Fibroblast of skin of abdomen (primary cell): Measurements from ENCODE around the gene TGFBRAP1. TPM values are rescaled to one million over a fixed set of nuclear protein-coding genes. Genes with fewer than 3 reads are reported as not detected.

Experiments used
- DNase-seq: peaks from one replicate; pipeline ENCODE4 v3.0.0-alpha.2; 2013
- polyA plus RNA-seq, 2 experiments: library from polyadenylated mRNA; unstranded; fragments of 120-200 nt; gene quantifications; one replicate each; pipeline ENCODE4 v1.2.1, GENCODE V29; 2013; ENCODE audit not compliant: insufficient read length in 2 of 2

Gene TGFBRAP1, protein sequence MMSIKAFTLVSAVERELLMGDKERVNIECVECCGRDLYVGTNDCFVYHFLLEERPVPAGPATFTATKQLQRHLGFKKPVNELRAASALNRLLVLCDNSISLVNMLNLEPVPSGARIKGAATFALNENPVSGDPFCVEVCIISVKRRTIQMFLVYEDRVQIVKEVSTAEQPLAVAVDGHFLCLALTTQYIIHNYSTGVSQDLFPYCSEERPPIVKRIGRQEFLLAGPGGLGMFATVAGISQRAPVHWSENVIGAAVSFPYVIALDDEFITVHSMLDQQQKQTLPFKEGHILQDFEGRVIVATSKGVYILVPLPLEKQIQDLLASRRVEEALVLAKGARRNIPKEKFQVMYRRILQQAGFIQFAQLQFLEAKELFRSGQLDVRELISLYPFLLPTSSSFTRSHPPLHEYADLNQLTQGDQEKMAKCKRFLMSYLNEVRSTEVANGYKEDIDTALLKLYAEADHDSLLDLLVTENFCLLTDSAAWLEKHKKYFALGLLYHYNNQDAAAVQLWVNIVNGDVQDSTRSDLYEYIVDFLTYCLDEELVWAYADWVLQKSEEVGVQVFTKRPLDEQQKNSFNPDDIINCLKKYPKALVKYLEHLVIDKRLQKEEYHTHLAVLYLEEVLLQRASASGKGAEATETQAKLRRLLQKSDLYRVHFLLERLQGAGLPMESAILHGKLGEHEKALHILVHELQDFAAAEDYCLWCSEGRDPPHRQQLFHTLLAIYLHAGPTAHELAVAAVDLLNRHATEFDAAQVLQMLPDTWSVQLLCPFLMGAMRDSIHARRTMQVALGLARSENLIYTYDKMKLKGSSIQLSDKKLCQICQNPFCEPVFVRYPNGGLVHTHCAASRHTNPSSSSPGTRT
- 13.4 TPM for polyA plus RNA-seq (2013, experiment 1 of 2; ENCODE audit: insufficient read length)
- 14.5 TPM for polyA plus RNA-seq (2013, experiment 2 of 2; ENCODE audit: insufficient read length)

DNA sequence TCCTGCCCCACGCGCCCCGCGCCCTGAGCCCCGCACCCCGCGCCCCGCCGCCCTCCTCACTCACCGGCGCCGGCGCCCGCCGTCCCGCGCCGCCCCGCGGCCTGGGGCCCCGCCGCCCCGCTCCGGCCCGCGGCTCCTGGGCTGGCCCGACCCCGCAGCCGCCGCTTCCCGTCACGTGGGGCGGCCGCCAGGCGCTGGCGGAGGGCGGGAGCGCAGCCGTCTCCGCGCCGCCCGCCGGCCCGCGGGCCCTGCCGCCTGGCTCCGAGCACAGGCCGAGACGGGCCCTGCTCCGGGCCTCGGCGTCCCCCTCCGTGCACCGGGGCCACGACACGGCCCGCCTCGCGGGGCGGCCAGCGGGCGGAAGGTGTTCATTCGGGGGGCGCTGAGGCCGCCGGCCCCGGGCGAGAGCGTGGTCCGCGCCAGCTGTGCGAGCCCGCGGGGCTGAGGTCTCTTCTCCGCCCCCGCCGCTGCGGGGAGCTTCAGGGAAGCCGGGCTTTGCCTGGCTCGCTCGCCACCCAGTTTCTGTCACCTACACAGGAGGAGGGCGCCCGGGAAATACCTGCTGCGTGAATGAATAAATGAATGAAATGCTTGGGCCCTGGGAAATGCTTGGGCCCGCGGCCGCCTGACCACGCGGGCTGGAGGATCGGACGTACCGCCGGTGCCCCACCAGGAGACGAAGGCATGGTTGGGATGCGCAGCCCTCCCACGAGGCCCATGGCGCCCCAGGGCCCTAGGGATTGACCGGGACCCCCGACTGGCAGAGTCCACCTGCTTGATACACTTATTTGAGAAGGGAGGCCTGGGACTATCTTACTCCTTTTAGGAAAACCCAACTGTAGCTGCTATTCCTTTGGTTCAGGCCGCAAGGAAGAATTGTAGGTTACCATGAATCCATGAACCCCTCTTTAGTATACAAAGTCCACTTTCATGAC, at the start of gene TGFBRAP1:
TGFBRAP1 (minus strand) TSS at position 175 of the 935 bp plus-strand sequence. CDS start 21,434 bp downstream, outside the sequence.
- DNase-seq = peak; percentile 60

- no peak for DNase-seq
Observed at GRCh38 chr2:105378921-105379383, 49.4 kb upstream of the TGFBRAP1 start.

DNA sequence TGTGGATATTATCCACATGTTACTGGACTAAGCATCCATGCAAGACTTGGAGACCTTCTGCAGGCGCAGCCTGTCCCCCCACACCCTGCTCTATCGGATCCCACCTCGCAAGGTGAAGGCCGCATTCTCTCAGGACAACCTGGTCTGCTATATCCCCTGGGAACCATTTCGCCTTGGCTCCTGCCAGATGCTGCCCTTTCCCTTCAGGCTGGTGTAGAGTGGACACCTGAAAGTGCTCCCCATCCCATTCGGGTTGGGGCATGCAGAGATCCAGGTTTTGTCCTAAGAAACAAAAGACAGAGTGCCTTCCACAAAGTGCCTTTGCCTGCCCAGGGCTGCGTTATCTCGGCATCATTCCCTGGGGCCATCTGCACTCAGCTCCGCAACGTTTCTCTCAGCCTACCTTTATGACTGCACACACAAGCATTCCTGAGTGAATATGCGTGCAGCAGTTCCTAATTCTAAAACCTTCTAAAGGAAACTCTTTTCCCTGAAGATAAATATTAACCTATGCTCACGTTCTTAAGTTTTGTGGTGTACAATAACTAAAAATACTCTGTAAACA, 48.8 kb upstream of the TGFBRAP1 start:
- no peak for DNase-seq

DNA sequence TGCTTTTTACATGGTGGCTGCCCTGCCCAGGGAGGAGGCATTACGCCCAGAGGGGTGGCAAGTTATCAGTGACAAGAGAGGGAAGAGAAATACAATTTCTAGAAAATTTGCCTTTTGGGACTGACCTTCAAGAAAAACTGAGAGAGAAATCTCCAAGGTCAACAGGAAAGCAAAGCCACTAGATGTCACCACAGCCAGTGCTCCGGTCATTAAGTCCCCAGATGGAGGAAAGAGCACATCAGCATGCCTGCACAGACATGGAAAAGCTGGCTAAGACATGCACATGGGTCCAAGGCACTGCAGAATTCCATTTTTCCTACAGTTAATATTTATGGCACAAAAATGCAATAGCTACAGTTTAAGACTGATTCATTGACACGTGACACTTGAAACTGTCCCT, 48.3 kb upstream of the TGFBRAP1 start:
- no peak for DNase-seq

GRCh38 chr2:105376789-105377240, 47.3 kb upstream of the TGFBRAP1 start:
- peak; percentile 85 for DNase-seq

GRCh38 chr2:105376010-105376409, 46.5 kb upstream of the TGFBRAP1 start:
- DNase-seq = no peak

DNA sequence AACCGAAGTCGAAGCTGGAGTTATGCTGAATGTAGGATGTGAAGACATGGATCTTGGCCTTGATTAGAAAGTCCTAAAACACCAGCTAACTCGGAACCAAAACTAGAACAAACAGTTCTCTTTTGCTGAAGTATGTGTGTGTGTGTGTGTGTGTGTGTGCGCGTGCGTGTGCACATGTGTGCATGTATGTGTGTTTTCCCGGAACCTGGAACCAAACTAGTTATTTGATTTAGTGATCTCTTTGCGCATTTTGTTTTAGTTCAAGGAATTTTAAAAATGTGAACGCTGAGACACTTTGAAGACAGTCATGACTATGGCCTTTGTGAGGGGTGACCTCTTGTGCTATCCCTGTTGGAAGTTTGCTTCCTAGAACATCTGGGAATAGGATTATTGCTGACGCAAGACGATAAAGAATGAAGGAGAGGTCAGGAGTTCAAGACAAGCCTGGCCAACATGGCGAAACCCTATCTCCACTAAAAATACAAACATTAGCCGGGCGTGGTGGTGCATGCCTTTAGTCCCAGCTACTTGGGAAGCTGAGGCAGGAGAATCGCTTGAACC, 45.5 kb upstream of the TGFBRAP1 start:
- DNase-seq = peak; percentile 69

DNA sequence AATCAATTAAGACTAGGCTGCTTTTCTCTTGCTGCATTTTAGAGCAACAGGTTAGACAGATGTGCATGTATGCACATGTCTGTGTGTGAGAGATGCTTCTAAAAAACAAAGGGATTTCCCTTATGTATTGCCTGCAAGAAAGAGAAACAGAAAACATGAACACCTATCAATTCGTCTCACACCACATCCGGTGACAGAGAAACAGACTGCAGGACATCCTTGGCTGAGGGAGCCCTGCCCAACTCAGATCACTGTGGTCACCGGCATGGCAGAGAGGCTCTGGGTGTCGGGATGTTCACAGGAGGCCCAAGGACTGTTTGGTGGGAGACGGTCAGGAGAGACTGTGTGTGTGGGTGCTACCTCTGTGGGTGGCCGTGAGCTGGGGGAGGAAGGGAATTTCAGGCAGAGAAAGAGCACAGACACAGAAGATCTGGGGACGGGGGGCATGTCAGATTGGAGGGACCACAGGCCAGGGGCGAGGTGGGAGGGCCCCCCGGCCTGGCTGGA, 44.4 kb upstream of the TGFBRAP1 start:
- DNase-seq = no peak

DNA sequence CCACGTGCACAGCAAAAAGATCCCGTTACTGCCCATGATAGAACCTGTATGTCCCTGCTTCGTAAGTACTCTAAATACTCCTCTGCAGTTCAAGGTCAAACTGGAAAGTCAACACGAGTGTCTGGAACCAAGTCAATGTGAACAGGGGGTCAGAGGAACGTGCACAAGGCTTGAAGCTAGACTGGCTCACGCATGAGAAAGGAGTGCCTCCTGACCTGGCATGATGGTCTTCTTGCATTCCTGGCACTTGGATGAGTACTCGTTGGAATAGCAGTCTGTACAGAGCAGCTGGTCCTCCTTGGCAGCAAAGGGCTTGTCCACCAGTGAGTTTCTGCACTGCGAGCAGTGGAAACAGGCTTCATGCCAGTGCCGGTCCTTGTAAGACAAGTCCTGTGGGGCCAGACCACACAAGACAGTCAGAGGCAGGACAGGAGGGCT, 43.8 kb upstream of the TGFBRAP1 start:
- no peak for DNase-seq

- DNase-seq = no peak
Observed at GRCh38 chr2:105371810-105372209, 42.3 kb upstream of the TGFBRAP1 start.

DNA sequence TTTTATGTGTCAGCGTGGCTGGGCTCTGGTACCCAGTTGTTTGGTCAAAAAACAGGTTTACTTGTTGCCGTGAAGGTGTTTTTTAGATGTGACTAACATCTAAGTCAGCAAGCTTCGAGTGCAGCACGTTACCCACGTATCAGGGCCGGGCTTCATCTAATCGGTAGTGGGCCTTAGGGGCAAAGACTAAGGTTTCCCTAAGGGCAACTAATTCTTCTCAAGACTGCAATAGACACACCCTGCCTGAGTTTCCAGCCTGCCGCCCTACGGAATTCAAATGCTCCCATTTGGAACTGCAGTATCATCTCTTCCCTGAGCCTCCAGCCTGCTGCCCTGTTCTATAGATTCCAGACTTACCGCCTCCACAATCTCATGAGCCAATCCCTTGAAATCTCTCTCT, 41.6 kb upstream of the TGFBRAP1 start:
- DNase-seq = no peak

DNA sequence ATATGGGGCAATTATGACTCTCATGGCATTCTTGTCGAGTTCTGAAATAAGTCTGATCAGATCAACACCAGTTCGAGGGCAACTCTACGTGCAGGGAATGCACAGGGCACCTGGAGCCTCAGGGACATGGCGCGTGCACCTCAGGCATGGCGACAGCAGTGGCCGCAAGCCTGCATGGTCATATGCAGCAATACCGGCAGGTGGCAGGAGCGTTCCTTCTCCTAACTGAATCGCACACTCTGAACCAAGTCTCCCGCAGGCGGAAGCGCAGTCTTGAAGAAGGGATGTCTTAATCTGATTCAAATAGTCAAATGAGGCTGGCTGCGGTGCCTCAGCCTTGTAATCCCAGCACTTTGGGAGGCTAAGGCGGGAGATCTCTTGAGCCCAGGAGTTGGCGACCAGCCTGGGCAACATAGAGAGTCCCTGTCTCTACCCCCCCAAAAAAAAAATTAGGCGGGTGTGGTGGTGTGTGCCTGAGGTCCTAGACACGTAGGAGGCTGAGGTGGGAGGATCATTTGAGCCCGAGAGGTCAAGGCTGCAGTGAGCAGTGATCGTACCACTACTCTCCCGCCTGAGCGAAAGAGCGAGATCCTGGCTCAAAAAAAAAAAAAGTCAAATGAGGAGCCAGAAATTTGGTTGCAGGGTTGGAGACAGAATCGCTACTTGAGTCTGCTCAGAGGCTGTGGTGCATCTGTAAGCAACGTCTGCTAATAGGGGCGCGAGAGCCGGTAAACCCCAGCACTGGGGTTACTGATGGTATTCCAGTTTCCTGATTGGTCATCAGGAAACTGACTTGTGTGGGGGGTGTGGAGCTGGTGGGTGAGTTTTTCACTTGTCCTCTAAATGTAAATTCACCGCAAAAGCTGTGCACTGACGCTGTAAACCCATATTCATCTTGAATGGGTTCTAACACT, 40.5 kb upstream of the TGFBRAP1 start:
- peak; percentile 82 for DNase-seq

DNA sequence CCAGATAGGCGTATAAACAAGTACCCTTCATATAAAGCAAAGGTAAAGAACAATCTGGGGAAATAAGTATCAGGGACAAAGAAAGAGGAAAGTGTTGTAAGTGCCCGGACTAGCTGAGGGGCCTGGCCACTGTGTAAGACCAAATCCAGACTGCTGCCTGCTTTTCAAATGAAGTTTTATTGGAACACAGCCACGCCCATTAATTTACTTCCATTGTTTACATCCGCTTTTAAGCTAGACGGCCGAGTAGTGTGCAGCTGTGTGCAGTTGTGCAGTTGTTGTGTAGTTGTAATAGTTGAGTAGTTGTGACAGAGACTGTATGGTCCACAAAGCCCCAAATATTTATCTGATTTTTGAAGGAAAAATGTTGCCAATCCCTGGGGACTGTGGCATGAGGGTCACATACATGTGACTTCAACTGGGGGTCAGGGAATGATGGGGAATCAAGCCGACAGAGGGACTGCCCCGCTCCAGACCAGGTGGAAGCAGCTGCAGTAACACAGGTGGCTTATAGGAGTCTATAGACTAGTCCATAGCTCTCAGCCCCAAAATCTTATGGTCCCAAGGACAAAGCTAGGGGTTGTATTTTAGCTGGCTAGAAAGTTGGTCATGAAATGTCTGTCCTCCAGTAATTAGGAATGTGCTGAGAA, 39.3 kb upstream of the TGFBRAP1 start:
- DNase-seq = no peak

GRCh38 chr2:105365206-105365605, 35.7 kb upstream of the TGFBRAP1 start:
- no peak for DNase-seq

DNA sequence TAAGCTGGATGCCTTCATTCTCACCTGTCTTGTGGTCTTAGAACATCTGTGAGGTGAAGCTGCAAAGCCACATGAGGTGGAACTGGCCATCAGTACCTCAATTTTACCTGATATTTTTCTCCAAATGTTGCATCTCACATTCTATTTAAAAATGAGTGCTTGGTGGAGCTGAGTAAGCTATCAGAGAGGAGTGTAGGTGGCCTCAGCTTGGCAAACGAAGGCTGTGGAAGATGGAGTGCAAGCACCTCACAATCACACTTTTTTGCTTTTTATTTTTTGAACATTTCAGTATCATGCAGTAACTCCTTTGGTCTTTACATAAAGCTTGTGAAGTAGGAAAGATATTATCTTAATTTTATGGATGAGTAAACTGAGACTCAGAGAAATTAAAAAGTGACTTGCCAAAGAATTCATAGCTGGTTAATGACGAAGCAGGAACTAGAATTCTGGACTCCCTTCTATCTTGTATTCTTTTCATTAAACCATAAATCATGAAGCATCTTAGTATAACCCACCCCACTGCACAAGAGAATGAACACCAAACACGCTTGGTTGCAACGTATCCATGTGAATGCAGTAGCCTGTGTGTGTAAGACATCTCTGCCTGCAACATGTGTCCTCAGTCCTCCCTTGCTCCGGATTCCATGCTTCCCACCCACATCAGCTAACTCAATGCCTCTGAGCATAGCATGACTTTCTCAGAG, 35.1 kb upstream of the TGFBRAP1 start:
- peak; percentile 82 for DNase-seq

DNA sequence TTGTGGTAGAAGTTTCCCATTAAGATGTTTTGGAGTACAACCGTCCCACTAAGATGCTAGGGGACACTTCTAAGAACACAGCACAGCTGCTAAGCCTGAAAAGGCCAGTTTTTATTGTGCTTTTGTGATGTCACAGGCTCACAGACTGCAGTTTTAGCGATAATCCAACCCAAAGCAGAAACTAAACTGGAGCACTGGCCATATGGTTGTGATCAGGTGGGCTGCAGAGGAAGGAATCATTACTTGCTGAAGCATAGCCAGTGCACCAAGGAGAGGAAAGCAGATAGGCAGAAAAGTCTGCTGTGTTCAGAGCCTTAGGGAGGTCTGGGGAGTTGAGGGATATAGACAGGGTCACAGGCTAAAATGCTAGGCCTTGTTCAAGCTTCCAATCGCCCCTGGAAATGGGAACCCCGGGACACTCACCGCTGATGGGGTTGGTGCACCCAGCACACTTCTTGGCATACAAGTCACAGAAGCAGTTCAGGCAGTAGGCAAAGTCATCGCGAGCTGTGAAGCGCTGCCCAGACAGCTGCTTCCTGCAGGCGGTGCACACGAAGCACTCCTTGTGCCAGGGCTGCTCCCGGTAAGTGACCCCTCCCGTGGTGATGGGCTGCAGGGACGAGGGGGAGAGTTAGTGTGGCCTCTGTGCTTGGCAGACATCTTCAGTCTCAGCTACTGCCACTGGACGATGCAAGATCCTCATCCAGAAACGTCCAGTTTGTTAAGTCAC, 33.5 kb upstream of the TGFBRAP1 start:
- DNase-seq = no peak

GRCh38 chr2:105361102-105361889, 31.8 kb upstream of the TGFBRAP1 start:
- DNase-seq = no peak
